ENCODE measurements around the gene CECR2.

GRCh38 chr22:17349172-17349571 lies 20.1 kb upstream of the CECR2 start:
- TF ChIP-seq TAF1 (IDR thresholded peaks at IDR 0.05; ENCODE audit: low read depth, low read length) (no peak), POU2F2 (IDR thresholded peaks at IDR 0.05; ENCODE audit: low read depth, low read length) (no peak)
